Adrenal gland (tissue), 12 donors: ENCODE measurements around the gene AP4M1. TPM values are rescaled to one million over a fixed set of nuclear protein-coding genes. Genes with fewer than 3 reads are reported as not detected.

Source experiments
- DNase-seq, 7 donors: peaks; one replicate each; pipeline ENCODE4 v3.0.0-alpha.2; 2019 to 2020
- H3K27ac ChIP-seq, 5 donors: fragments of 200-600 bp; sonication (generic) in 4 of 5; 1 replicate in 3 of 5; 2 replicates in 2 of 5; pipeline versions ENCODE4 v1.5.1 to v1.8.0; 2016 to 2020; ENCODE audit warnings: mild to moderate bottlenecking in 1 of 5
- H3K27me3 ChIP-seq: fragments of 200-600 bp; 2 replicates; pipeline ENCODE4 v1.8.0; 2021
- H3K36me3 ChIP-seq, 2 donors: fragments of 200-600 bp; replicated peaks in 1 of 2; 1 replicate in 1 of 2; 2 replicates in 1 of 2; pipeline versions ENCODE4 v1.5.1 to v1.8.0; 2018 to 2022
- H3K4me1 ChIP-seq, 2 donors: fragments of 200-600 bp; replicated peaks in 1 of 2; 1 replicate in 1 of 2; 2 replicates in 1 of 2; pipeline versions ENCODE4 v1.5.1 to v1.8.0; 2018 to 2021
- H3K4me3 ChIP-seq, 4 donors: fragments of 200-600 bp; sonication (generic) in 3 of 4; one replicate each; pipeline ENCODE4 v1.5.1; 2016 to 2018
- H3K9me3 ChIP-seq, 3 donors: fragments of 200-600 bp; sonication (generic) in 1 of 3; replicated peaks in 1 of 3; 1 replicate in 2 of 3; 2 replicates in 1 of 3; pipeline versions ENCODE4 v1.5.1 to v1.8.0; 2016 to 2021
- POLR2A ChIP-seq, 2 donors: fragments of 450-650 bp; IDR thresholded peaks; one replicate each; pipeline ENCODE4 v1.6.1; 2017; ENCODE audit warnings: antibody characterized with exemption in 2 of 2, mild to moderate bottlenecking in 2 of 2, moderate library complexity in 1 of 2
- WGBS, 4 donors: extraction: QIAGEN DNeasy Blood & Tissue Kit in 2 of 4; methylation state at CpG; one replicate each; pipeline versions ENCODE4 v1.1.5 to v1.1.7; 2013 to 2017; 5-methylcytosine and 5-hydroxymethylcytosine counted together
- intact Hi-C, 2 donors: fragments of 100-400 bp; cut with DNase I; formaldehyde crosslinking; loops; one replicate each; pipeline versions ENCODE4 v1.14.1 to v1.15.0; 2022 to 2023
- polyA plus RNA-seq, 3 donors: library from polyadenylated mRNA; stranded (reverse); fragments of 200-250 nt in 2 of 3; fragments of 350-450 nt in 1 of 3; fragmentation: Illumina TruSeq in 1 of 3; extraction: RNeasy Lipid Tissue Mini Kit (QIAGEN cat#74804) in 1 of 3; gene quantifications; one replicate each; pipeline ENCODE4 v1.2.3, GENCODE V29; 2013 to 2014
- total RNA-seq, 9 donors: library from RNA; depleted of rRNA in 4 of 9; stranded (reverse); fragments of >200 nt in 4 of 9; fragments of 120-200 nt in 1 of 9; fragmentation: NEBNext Ultra II Directional in 1 of 9; extraction: Animal tissue kit (Norgen Biotek cat#: 25700) in 1 of 9; gene quantifications; one replicate each; pipeline versions ENCODE4 v1.1.0 to v1.2.4, GENCODE V29; 2013 to 2023
- TF ChIP-seq, protein P1 (sequence below), 6 experiments: fragments of 450-650 bp in 4 of 6; fragments of 200-600 bp in 2 of 6; sonication (generic) in 1 of 6; IDR thresholded peaks; 1 replicate in 5 of 6; 2 replicates in 1 of 6; pipeline versions ENCODE4 v1.5.1 to v1.8.0; 2016 to 2021; ENCODE audit warnings: antibody characterized with exemption in 6 of 6, mild to moderate bottlenecking in 2 of 6, moderate library complexity in 1 of 6
- donor health status: healthy with polysubstance abuse.
- donor health status: Bipolar disorder and iron deficiency.
- donor health status: DM: yes; HTN: yes; CAD: no.
- donor health status: DM: no; HTN: no; CAD: no.
- donor health status: DM: no; HTN: no; CAD: no.
- donor health status: DM: yes; HTN: yes; CAD: no.

The AP4M1 gene
- total and polyA plus RNA-seq, 12 donors: 9.6 to 30.1 (median 16.5) TPM

DNA sequence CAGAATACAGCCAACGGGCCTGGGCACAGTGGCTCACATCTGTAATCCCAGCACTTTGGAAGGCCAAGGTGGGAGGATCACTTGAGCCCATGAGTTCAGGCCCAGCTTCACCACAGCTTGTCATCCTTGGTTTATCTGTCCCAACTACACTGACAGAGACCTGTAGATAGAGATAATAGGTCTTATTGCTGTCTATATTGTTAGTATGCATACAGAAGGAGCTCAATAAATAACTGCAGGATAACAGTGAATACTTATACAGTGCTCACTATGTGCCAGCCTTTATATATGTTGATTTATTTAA lies 19.2 kb downstream of the AP4M1 start:
- Histone ChIP-seq H3K4me3 (no peak overlapping the region), H3K36me3 (no peaks in the 10 kb centered on the region), H3K27ac (peak overlapping the region in 2 of 5 donors; percentile 85 to 94), H3K4me1 (peaks cover 13 to 21% of the 10 kb centered on the region in 2 donors), H3K27me3 (no peaks in the 10 kb centered on the region), H3K9me3 (no peaks in the 10 kb centered on the region)
- DNase-seq: no peak
- 16 to 29% (median 23%) methylated on average over 1 of the region's 1 CpG for WGBS, 4 donors
- intact Hi-C loops: no loop called here
- TF ChIP-seq, protein P1, sequence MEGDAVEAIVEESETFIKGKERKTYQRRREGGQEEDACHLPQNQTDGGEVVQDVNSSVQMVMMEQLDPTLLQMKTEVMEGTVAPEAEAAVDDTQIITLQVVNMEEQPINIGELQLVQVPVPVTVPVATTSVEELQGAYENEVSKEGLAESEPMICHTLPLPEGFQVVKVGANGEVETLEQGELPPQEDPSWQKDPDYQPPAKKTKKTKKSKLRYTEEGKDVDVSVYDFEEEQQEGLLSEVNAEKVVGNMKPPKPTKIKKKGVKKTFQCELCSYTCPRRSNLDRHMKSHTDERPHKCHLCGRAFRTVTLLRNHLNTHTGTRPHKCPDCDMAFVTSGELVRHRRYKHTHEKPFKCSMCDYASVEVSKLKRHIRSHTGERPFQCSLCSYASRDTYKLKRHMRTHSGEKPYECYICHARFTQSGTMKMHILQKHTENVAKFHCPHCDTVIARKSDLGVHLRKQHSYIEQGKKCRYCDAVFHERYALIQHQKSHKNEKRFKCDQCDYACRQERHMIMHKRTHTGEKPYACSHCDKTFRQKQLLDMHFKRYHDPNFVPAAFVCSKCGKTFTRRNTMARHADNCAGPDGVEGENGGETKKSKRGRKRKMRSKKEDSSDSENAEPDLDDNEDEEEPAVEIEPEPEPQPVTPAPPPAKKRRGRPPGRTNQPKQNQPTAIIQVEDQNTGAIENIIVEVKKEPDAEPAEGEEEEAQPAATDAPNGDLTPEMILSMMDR (IDR thresholded peaks at IDR 0.05): no peak
- no peak for TF ChIP-seq POLR2A (IDR thresholded peaks at IDR 0.05)

DNA sequence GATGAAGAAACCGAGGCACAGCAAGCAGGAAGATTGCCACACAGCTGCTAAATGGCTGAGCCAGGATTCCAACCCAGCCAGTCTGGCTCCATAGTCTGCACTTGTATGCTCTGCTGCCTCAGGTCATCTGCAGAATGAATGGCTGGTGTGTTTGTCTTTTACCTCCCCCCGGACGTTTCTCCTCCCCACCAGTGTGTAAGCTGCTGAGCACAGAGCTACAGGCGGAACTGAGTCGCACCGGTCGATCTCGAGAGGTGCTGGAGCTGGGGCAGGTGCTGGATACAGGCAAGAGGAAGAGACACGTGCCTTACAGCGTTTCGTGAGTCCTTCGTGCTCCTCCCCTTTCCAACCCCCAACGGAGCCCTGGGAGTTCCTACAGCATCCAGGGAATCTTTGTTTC lies 20.6 kb downstream of the AP4M1 start:
- Histone ChIP-seq H3K4me1 (peaks cover 18 to 29% of the 10 kb centered on the region in 2 donors), H3K4me3 (no peak overlapping the region), H3K36me3 (no peaks in the 10 kb centered on the region), H3K9me3 (no peaks in the 10 kb centered on the region), H3K27ac (no peak overlapping the region), H3K27me3 (no peaks in the 10 kb centered on the region)
- TF ChIP-seq, protein P1 (IDR thresholded peaks at IDR 0.05): no peak
- no peak for TF ChIP-seq POLR2A (IDR thresholded peaks at IDR 0.05)
- DNase-seq: no peak
- WGBS, 4 donors: 35 to 56% (median 49%) methylated on average over 13 of the region's 13 CpGs
- intact Hi-C loops: no loop called here

DNA sequence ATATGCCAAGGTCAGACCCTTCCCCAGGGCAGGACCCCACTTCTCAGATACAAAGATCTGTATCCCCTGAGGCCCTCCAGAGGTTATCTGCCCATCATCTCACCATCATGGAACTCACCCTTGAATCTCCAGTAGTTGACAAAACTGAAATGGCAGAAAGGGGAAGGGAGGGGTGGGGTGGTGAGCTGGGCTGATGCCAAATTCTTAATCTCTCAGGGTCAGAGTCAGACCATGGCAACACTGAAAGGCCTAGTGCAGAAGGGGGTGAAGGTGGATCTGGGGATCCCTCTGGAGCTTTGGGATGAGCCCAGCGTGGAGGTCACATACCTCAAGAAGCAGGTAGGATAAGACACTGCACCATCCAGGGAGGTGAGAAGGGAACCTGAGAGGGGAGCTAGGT lies 21.1 kb downstream of the AP4M1 start:
- H3K9me3 ChIP-seq: no peaks in the 10 kb centered on the region
- H3K4me1 ChIP-seq: peaks cover 19 to 32% of the 10 kb centered on the region in 2 donors
- 80 to 100% (median 87%) methylated on average over 1 of the region's 1 CpG for WGBS, 4 donors
- intact Hi-C loops: no loop called here
- H3K4me3 ChIP-seq: no peak overlapping the region
- DNase-seq: peak in 2 of 7 donors; percentile 45 to 55
- no peaks in the 10 kb centered on the region for H3K27me3 ChIP-seq
- H3K27ac ChIP-seq: no peak overlapping the region
- TF ChIP-seq, protein P1 (IDR thresholded peaks at IDR 0.05): no peak
- TF ChIP-seq POLR2A (IDR thresholded peaks at IDR 0.05): no peak
- no peaks in the 10 kb centered on the region for H3K36me3 ChIP-seq

DNA sequence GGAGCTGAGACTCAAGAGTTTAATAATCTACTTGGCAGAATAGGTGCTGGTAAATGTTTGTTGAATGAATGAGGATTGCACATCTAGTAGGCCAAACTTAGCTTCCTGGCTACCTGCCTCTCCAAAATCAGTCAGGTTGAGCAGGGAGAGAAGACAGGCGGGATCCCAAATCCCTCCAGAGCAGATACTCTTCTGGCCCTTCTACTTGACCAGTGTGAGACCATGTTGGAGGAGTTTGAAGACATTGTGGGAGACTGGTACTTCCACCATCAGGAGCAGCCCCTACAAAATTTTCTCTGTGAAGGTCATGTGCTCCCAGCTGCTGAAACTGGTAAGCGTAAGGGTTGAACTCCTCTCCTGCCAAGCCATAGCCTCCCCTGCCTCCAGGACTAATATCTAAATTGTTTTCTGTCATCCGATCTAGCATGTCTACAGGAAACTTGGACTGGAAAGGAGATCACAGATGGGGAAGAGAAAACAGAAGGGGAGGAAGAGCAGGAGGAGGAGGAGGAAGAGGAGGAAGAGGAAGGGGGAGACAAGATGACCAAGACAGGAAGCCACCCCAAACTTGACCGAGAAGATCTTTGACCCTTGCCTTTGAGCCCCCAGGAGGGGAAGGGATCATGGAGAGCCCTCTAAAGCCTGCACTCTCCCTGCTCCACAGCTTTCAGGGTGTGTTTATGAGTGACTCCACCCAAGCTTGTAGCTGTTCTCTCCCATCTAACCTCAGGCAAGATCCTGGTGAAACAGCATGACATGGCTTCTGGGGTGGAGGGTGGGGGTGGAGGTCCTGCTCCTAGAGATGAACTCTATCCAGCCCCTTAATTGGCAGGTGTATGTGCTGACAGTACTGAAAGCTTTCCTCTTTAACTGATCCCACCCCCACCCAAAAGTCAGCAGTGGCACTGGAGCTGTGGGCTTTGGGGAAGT lies 23.1 kb downstream of the AP4M1 start:
- no peak for DNase-seq
- H3K9me3 ChIP-seq: no peaks in the 10 kb centered on the region
- H3K4me3 ChIP-seq: no peak overlapping the region
- 70 to 84% (median 81%) methylated on average over 4 of the region's 4 CpGs for WGBS, 4 donors
- H3K27me3 ChIP-seq: no peaks in the 10 kb centered on the region
- intact Hi-C loops: no loop called here
- TF ChIP-seq, protein P1 (IDR thresholded peaks at IDR 0.05): no peak
- TF ChIP-seq POLR2A (IDR thresholded peaks at IDR 0.05): no peak
- no peaks in the 10 kb centered on the region for H3K36me3 ChIP-seq
- H3K4me1 ChIP-seq: peaks cover 20 to 36% of the 10 kb centered on the region in 2 donors
- H3K27ac ChIP-seq: peak overlapping the region in 1 of 5 donors; percentile 17
